ENCODE data around the gene GRIK3.
"Not testable (repeated sequence)": the region's sequence is repeated elsewhere in the genome, so short reads cannot be mapped to it uniquely, and the experiment has no call there.

Gene GRIK3

GRCh38 chr1:36905941-36906340, 128.4 kb downstream of the GRIK3 start:
- H3K36me3 ChIP-seq (ENCODE audit: insufficient read depth, insufficient read length, low read length) = no peaks in the 10 kb centered on the region
- H3K9ac ChIP-seq (ENCODE audit: insufficient read length, low read depth) = no peak overlapping the region
- no peak for DNase-seq (ENCODE audit: low read depth, low spot score)
- H3K9me3 ChIP-seq (ENCODE audit: insufficient read depth, low read length) = peaks cover 10% of the 10 kb centered on the region; the same call in 1 of the 2 replicates
- no peak overlapping the region for H3K4me3 ChIP-seq (ENCODE audit: insufficient read length, low read depth)
- no peaks in the 10 kb centered on the region for H3K4me1 ChIP-seq (ENCODE audit: insufficient read depth, insufficient read length)
- H3K27me3 ChIP-seq (ENCODE audit: insufficient read depth, insufficient read length) = no peaks in the 10 kb centered on the region
- TF ChIP-seq YY1 (IDR thresholded peaks at IDR 0.05; ENCODE audit: insufficient read depth, insufficient read length) (no peak), ZNF274 (IDR thresholded peaks at IDR 0.05; ENCODE audit: low read depth, low read length) (no peak), SUZ12 (IDR thresholded peaks at IDR 0.05; ENCODE audit: extremely low read depth, insufficient read depth, insufficient read length) (no peak)

- no peak for DNase-seq (ENCODE audit: low read depth, low spot score)
- Histone ChIP-seq H3K4me1 (ENCODE audit: insufficient read depth, insufficient read length) (no peaks in the 10 kb centered on the region), H3K9me3 (ENCODE audit: insufficient read depth, low read length) (peaks cover 29% of the 10 kb centered on the region), H3K27me3 (ENCODE audit: insufficient read depth, insufficient read length) (no peaks in the 10 kb centered on the region), H3K36me3 (ENCODE audit: insufficient read depth, insufficient read length, low read length) (no peaks in the 10 kb centered on the region), H3K9ac (ENCODE audit: insufficient read length, low read depth) (no peak overlapping the region), H3K4me3 (ENCODE audit: insufficient read length, low read depth) (no peak overlapping the region)
- TF ChIP-seq SUZ12 (IDR thresholded peaks at IDR 0.05; ENCODE audit: extremely low read depth, insufficient read depth, insufficient read length) = no peak
- no peak for TF ChIP-seq ZNF274 (IDR thresholded peaks at IDR 0.05; ENCODE audit: low read depth, low read length)
- TF ChIP-seq YY1 (IDR thresholded peaks at IDR 0.05; ENCODE audit: insufficient read depth, insufficient read length) = no peak
Measured at GRCh38 chr1:36900128-36900527, 134.2 kb downstream of the GRIK3 start.

GRCh38 chr1:36897813-36898212, 136.5 kb downstream of the GRIK3 start:
- not testable (repeated sequence) for DNase-seq (ENCODE audit: low read depth, low spot score); H3K36me3 ChIP-seq (ENCODE audit: insufficient read depth, insufficient read length, low read length); H3K27me3 ChIP-seq (ENCODE audit: insufficient read depth, insufficient read length); H3K4me1 ChIP-seq (ENCODE audit: insufficient read depth, insufficient read length); H3K4me3 ChIP-seq (ENCODE audit: insufficient read length, low read depth); H3K9ac ChIP-seq (ENCODE audit: insufficient read length, low read depth)
- peaks cover 29% of the 10 kb centered on the region for H3K9me3 ChIP-seq (ENCODE audit: insufficient read depth, low read length)

GRCh38 chr1:36894824-36895223, 139.5 kb downstream of the GRIK3 start:
- DNase-seq (ENCODE audit: low read depth, low spot score) = no peak
- Histone ChIP-seq H3K4me1 (ENCODE audit: insufficient read depth, insufficient read length) (no peaks in the 10 kb centered on the region), H3K36me3 (ENCODE audit: insufficient read depth, insufficient read length, low read length) (no peaks in the 10 kb centered on the region), H3K4me3 (ENCODE audit: insufficient read length, low read depth) (no peak overlapping the region), H3K27me3 (ENCODE audit: insufficient read depth, insufficient read length) (no peaks in the 10 kb centered on the region), H3K9me3 (ENCODE audit: insufficient read depth, low read length) (peaks cover 19% of the 10 kb centered on the region), H3K9ac (ENCODE audit: insufficient read length, low read depth) (no peak overlapping the region)
- TF ChIP-seq SUZ12 (IDR thresholded peaks at IDR 0.05; ENCODE audit: extremely low read depth, insufficient read depth, insufficient read length) (no peak), ZNF274 (IDR thresholded peaks at IDR 0.05; ENCODE audit: low read depth, low read length) (no peak), YY1 (IDR thresholded peaks at IDR 0.05; ENCODE audit: insufficient read depth, insufficient read length) (no peak)

GRCh38 chr1:36890776-36891175, 143.5 kb downstream of the GRIK3 start:
- Histone ChIP-seq H3K4me1 (ENCODE audit: insufficient read depth, insufficient read length) (no peaks in the 10 kb centered on the region), H3K4me3 (ENCODE audit: insufficient read length, low read depth) (no peak overlapping the region), H3K36me3 (ENCODE audit: insufficient read depth, insufficient read length, low read length) (no peaks in the 10 kb centered on the region), H3K27me3 (ENCODE audit: insufficient read depth, insufficient read length) (no peaks in the 10 kb centered on the region), H3K9me3 (ENCODE audit: insufficient read depth, low read length) (no peaks in the 10 kb centered on the region), H3K9ac (ENCODE audit: insufficient read length, low read depth) (no peak overlapping the region)
- no peak for DNase-seq (ENCODE audit: low read depth, low spot score)
- TF ChIP-seq ZNF274 (IDR thresholded peaks at IDR 0.05; ENCODE audit: low read depth, low read length) (no peak), YY1 (IDR thresholded peaks at IDR 0.05; ENCODE audit: insufficient read depth, insufficient read length) (no peak), SUZ12 (IDR thresholded peaks at IDR 0.05; ENCODE audit: extremely low read depth, insufficient read depth, insufficient read length) (no peak)

GRCh38 chr1:36889478-36890226, 144.7 kb downstream of the GRIK3 start:
- H3K9me3 ChIP-seq (ENCODE audit: insufficient read depth, low read length) = no peaks in the 10 kb centered on the region
- no peak for DNase-seq (ENCODE audit: low read depth, low spot score)
- TF ChIP-seq SUZ12 (IDR thresholded peaks at IDR 0.05; ENCODE audit: extremely low read depth, insufficient read depth, insufficient read length) (no peak), ZNF274 (IDR thresholded peaks at IDR 0.05; ENCODE audit: low read depth, low read length) (no peak), YY1 (IDR thresholded peaks at IDR 0.05; ENCODE audit: insufficient read depth, insufficient read length) (no peak)
- H3K4me3 ChIP-seq (ENCODE audit: insufficient read length, low read depth) = no peak overlapping the region
- no peak overlapping the region for H3K9ac ChIP-seq (ENCODE audit: insufficient read length, low read depth)
- no peaks in the 10 kb centered on the region for H3K36me3 ChIP-seq (ENCODE audit: insufficient read depth, insufficient read length, low read length)
- H3K4me1 ChIP-seq (ENCODE audit: insufficient read depth, insufficient read length) = no peaks in the 10 kb centered on the region
- no peaks in the 10 kb centered on the region for H3K27me3 ChIP-seq (ENCODE audit: insufficient read depth, insufficient read length)

GRCh38 chr1:36888811-36889477, 145.4 kb downstream of the GRIK3 start:
- TF ChIP-seq ZNF274 (IDR thresholded peaks at IDR 0.05; ENCODE audit: low read depth, low read length) = no peak
- TF ChIP-seq YY1 (IDR thresholded peaks at IDR 0.05; ENCODE audit: insufficient read depth, insufficient read length) = no peak
- no peak for TF ChIP-seq SUZ12 (IDR thresholded peaks at IDR 0.05; ENCODE audit: extremely low read depth, insufficient read depth, insufficient read length)
- H3K4me1 ChIP-seq (ENCODE audit: insufficient read depth, insufficient read length) = no peaks in the 10 kb centered on the region
- no peak overlapping the region for H3K9ac ChIP-seq (ENCODE audit: insufficient read length, low read depth)
- H3K4me3 ChIP-seq (ENCODE audit: insufficient read length, low read depth) = no peak overlapping the region
- H3K27me3 ChIP-seq (ENCODE audit: insufficient read depth, insufficient read length) = no peaks in the 10 kb centered on the region
- no peaks in the 10 kb centered on the region for H3K36me3 ChIP-seq (ENCODE audit: insufficient read depth, insufficient read length, low read length)
- no peaks in the 10 kb centered on the region for H3K9me3 ChIP-seq (ENCODE audit: insufficient read depth, low read length)
- no peak for DNase-seq (ENCODE audit: low read depth, low spot score)

Data from NT2/D1 (cell line).